ENCODE data around the gene RPAP2. TPM values are rescaled to one million over a fixed set of nuclear protein-coding genes. Genes with fewer than 3 reads are reported as not detected.

The RPAP2 gene
- total RNA-seq, 4 donors from 2014 or later = 3.1 to 18.5 (median 8.4) TPM

DNA sequence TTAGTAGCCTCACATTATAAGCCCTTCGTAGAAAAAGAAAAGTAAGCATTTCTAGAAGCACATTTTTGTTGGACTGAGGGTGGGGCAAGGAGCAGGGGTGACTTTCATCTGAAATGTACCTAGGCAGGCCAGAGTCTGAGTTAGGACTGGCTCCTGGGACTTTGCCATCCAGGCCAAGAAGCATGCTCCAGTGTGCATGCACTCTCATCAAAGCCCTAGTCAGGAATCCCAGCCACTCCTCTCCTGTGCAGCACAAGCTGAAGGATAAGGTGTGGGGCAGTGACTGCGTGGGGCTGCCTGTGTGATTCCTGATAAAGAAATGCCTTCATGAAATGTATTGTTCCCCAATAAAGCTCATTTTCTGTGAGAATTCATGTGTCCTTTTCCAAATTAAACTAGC, 99.7 kb downstream of the RPAP2 start:
- Histone ChIP-seq H3K4me1 (no peaks in the 10 kb centered on the region), H3K36me3 (no peaks in the 10 kb centered on the region), H3K9me3 (peaks cover 0 to 34% (median 5%) of the 10 kb centered on the region in 3 donors), H3K4me3 (no peak overlapping the region), H3K27ac (no peak overlapping the region), H3K27me3 (no peaks in the 10 kb centered on the region)
- intact Hi-C loops (cut with DNase I) = no loop called here
- TF ChIP-seq, protein P1, sequence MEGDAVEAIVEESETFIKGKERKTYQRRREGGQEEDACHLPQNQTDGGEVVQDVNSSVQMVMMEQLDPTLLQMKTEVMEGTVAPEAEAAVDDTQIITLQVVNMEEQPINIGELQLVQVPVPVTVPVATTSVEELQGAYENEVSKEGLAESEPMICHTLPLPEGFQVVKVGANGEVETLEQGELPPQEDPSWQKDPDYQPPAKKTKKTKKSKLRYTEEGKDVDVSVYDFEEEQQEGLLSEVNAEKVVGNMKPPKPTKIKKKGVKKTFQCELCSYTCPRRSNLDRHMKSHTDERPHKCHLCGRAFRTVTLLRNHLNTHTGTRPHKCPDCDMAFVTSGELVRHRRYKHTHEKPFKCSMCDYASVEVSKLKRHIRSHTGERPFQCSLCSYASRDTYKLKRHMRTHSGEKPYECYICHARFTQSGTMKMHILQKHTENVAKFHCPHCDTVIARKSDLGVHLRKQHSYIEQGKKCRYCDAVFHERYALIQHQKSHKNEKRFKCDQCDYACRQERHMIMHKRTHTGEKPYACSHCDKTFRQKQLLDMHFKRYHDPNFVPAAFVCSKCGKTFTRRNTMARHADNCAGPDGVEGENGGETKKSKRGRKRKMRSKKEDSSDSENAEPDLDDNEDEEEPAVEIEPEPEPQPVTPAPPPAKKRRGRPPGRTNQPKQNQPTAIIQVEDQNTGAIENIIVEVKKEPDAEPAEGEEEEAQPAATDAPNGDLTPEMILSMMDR (IDR thresholded peaks at IDR 0.05) = no peak
- no peak for TF ChIP-seq POLR2A (IDR thresholded peaks at IDR 0.05)
- 81 to 85% methylated on average over 2 of the region's 2 CpGs for WGBS, 2 donors
- DNase-seq = no peak

DNA sequence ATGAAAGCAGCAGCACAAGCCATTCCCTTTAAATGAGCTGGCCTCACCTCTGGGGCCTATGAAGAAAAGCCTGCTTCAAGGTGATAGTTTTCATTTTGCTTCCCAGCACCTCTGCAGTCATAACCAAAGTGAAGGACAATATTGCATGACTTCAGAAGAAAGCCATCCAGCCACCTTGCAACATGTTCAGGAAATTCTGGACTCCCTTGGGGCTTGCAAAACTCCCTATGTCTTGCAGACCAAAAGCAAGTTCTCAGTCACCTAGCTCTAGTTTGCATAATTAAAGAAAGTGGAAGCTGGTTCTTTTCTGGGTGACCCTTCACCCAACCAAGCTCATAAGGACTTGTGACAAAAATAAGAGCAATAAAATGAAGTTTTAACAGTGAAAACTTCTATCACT, 100.2 kb downstream of the RPAP2 start:
- no peak for DNase-seq
- Histone ChIP-seq H3K4me3 (no peak overlapping the region), H3K27ac (no peak overlapping the region), H3K27me3 (no peaks in the 10 kb centered on the region), H3K4me1 (no peaks in the 10 kb centered on the region), H3K9me3 (peaks cover 0 to 34% (median 6%) of the 10 kb centered on the region in 3 donors), H3K36me3 (no peaks in the 10 kb centered on the region)
- intact Hi-C loops (cut with DNase I) = no loop called here
- TF ChIP-seq POLR2A (IDR thresholded peaks at IDR 0.05) = no peak
- TF ChIP-seq, protein P1 (IDR thresholded peaks at IDR 0.05) = no peak

DNA sequence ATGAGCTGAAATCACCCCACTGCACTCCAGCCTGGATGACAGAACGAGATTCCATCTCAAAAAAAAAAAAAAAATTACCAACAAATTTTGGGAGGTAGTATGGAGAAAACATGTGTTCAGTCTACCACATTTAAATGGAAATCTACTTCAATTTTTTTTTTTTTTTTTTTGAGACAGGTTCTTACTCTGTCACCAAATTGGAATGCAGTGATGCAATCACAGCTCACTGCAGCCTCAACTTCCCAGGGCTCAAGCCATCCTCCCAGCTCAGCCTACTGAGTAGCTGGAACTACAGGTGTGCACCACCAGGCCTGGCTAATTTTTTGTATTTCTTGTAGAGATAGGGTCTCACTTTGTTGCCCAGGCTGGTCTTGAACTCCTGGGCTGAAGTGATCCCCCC, 105.8 kb downstream of the RPAP2 start:
- H3K36me3 ChIP-seq = no peaks in the 10 kb centered on the region
- intact Hi-C loops (cut with DNase I) = no loop called here
- no peak overlapping the region for H3K4me3 ChIP-seq
- no peak for TF ChIP-seq POLR2A (IDR thresholded peaks at IDR 0.05)
- TF ChIP-seq, protein P1 (IDR thresholded peaks at IDR 0.05) = no peak
- peaks cover 0 to 22% (median 6%) of the 10 kb centered on the region in 3 donors for H3K9me3 ChIP-seq
- no peaks in the 10 kb centered on the region for H3K4me1 ChIP-seq
- no peak overlapping the region for H3K27ac ChIP-seq
- WGBS, 2 donors = 38 to 89% methylated on average over 1 of the region's 1 CpG
- no peak for DNase-seq
- H3K27me3 ChIP-seq = no peaks in the 10 kb centered on the region

DNA sequence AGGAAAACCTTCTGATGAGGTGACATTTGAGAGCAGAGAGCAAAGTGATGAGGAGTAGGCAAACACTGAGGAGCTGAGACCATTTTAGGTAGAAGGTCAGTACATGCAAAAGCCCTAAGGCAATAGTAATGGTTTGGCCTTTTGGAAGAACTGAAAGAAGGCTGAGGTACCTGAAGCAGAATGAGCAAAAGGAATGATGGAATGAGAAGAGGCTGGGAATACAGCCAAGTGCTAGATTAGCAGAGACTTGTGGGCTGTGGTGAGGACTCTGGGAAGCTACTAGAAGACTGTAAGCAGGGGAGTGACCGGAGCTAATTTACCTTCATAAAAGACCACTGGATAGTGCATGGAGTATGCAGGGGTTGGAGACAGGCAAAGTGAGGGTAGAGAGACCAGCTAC, 110.0 kb downstream of the RPAP2 start:
- H3K9me3 ChIP-seq = peaks cover 0 to 5% (median 0%) of the 10 kb centered on the region in 3 donors
- no peak overlapping the region for H3K4me3 ChIP-seq
- TF ChIP-seq, protein P1 (IDR thresholded peaks at IDR 0.05) = no peak
- TF ChIP-seq POLR2A (IDR thresholded peaks at IDR 0.05) = no peak
- intact Hi-C loops (cut with DNase I) = no loop called here
- H3K27ac ChIP-seq = no peak overlapping the region
- no peak for DNase-seq
- H3K27me3 ChIP-seq = no peaks in the 10 kb centered on the region
- H3K36me3 ChIP-seq = no peaks in the 10 kb centered on the region
- H3K4me1 ChIP-seq = peaks cover 0 to 6% (median 0%) of the 10 kb centered on the region in 3 donors
- 90 to 100% methylated on average over 1 of the region's 1 CpG for WGBS, 2 donors

DNA sequence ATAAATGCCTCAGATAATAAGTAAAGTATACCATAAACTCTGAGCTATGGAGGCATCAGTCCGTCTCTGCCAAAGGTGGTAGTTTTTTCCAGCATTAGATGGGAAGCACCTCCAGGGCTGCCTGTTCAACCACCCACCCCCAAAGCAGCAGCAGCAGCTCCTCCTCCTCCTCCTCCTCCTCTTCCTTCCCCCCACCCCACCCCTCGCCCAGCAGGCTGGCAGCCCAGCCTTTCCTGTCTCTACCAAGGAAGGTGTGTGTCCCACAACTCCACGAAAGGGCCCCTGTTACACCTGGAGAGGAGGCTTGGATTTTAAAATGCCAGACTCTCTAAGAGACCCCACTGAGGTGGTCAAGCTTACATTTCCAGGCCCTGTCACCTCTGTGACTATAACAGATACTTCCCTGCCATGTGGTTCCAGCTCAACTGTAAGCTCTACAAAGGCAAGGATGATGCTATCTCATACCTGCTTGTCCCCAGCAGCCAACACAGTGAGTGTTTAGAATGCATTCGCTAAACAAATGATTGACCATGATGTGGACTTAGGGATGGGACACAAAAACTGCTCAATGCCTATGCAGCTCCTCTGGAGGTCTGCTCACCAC, 111.2 kb downstream of the RPAP2 start:
- 81 to 82% methylated on average over 2 of the region's 4 CpGs for WGBS, 2 donors
- Histone ChIP-seq H3K27me3 (no peaks in the 10 kb centered on the region), H3K36me3 (no peaks in the 10 kb centered on the region), H3K4me3 (no peak overlapping the region), H3K4me1 (peaks cover 0 to 6% (median 0%) of the 10 kb centered on the region in 3 donors), H3K27ac (no peak overlapping the region), H3K9me3 (no peaks in the 10 kb centered on the region)
- TF ChIP-seq POLR2A (IDR thresholded peaks at IDR 0.05) = no peak
- TF ChIP-seq, protein P1 (IDR thresholded peaks at IDR 0.05) = no peak
- intact Hi-C loops (cut with DNase I) = no loop called here
- DNase-seq = no peak

Measured in esophagus squamous epithelium (tissue), 5 donors.